ENCODE measurements around the gene CLCF1. TPM values are rescaled to one million over a fixed set of nuclear protein-coding genes. Genes with fewer than 3 reads are reported as not detected.
A peak's percentile ranks its signal among the peaks of the same experiment; 100 is the strongest.

CLCF1 gene
- total and polyA plus RNA-seq, 2 of the 13 experiments (the other 11 are each of a cell fraction or from before 2014, with no cell fraction given), result 0.49 to 0.78 TPM

DNA sequence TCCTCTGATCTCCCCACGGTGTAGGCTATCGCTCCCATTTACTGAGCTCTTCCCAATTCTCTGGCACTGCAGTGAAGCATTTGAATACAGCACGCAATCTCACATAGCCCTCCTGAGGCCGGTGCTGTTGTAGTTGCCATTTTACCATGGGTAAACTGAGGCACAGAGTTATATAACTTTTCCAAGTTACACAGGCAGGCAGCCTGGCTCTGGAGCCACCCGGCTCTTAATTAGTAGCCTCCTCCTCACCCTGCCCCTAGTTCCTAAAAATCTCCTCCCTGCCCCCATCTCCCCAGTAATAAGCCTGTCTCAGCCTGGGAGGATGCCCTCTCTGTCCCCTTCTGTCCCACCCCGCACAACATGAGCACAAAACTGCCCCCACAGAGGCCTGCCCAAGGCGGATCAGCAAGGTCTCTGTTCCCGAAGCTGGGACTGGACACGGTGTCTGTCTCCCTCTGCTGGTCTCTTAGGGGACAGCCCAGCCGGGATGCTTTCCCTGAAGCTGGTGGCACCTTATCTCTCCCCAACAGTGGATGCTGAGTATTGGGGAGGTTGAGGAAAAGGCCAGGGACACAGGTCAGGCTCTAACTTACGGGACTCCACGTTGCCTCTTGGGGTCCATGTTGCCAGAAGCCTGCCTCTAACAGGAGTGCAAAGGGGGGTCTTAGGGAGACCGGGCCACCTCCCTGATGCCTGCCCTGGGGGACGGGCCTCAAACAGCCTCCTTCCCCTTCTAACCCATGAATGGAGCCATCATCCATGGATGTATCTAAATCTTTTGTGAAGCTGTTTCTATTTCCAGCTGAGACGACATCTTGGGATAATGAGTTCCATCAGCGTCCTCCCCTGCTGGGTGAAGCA, 9.1 kb upstream of the CLCF1 start (continued):
- TF ChIP-seq FOSL1 (CRISPR knock-in tag; IDR thresholded peaks at IDR 0.05; ENCODE audit: borderline replicate concordance) (no peak), SPEN (CRISPR knock-in tag; IDR thresholded peaks at IDR 0.05; ENCODE audit: low read depth) (no peak), PHF8 (CRISPR knock-in tag; IDR thresholded peaks at IDR 0.05) (no peak), THAP11 (CRISPR knock-in tag; IDR thresholded peaks at IDR 0.05) (peak; percentile 29; the same call in 1 of the 2 replicates), ZNF274 (CRISPR knock-in tag; IDR thresholded peaks at IDR 0.05) (0 out of 2 replicates have a peak, but pooled peaks have one; percentile 48), TOE1 (CRISPR knock-in tag; IDR thresholded peaks at IDR 0.05) (no peak), BCL6 (CRISPR knock-in tag; IDR thresholded peaks at IDR 0.05) (no peak), ZNF879 (CRISPR knock-in tag; IDR thresholded peaks at IDR 0.05) (no peak), SETDB1 (CRISPR knock-in tag; IDR thresholded peaks at IDR 0.05; ENCODE audit: borderline replicate concordance) (no peak), SIX1 (CRISPR knock-in tag; IDR thresholded peaks at IDR 0.05; ENCODE audit: borderline replicate concordance) (no peak), ZNF552 (CRISPR knock-in tag; IDR thresholded peaks at IDR 0.05; ENCODE audit: borderline replicate concordance) (no peak), ZNF83 (CRISPR knock-in tag; IDR thresholded peaks at IDR 0.05; ENCODE audit: borderline replicate concordance) (no peak), CBX1 (IDR thresholded peaks at IDR 0.05; ENCODE audit: low read depth) (no peak)
- TF ChIP-seq, protein P1, sequence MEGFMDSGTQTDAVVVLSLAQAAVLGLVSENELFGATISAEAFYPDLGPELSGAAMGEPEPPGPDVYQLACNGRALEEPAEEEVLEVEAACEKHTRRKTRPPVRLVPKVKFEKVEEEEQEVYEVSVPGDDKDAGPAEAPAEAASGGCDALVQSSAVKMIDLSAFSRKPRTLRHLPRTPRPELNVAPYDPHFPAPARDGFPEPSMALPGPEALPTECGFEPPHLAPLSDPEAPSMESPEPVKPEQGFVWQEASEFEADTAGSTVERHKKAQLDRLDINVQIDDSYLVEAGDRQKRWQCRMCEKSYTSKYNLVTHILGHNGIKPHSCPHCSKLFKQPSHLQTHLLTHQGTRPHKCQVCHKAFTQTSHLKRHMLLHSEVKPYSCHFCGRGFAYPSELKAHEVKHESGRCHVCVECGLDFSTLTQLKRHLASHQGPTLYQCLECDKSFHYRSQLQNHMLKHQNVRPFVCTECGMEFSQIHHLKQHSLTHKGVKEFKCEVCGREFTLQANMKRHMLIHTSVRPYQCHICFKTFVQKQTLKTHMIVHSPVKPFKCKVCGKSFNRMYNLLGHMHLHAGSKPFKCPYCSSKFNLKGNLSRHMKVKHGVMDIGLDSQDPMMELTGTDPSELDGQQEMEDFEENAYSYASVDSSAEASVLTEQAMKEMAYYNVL (CRISPR knock-in tag; IDR thresholded peaks at IDR 0.05; ENCODE audit: borderline replicate concordance), result no peak
- TF ChIP-seq, protein P2, sequence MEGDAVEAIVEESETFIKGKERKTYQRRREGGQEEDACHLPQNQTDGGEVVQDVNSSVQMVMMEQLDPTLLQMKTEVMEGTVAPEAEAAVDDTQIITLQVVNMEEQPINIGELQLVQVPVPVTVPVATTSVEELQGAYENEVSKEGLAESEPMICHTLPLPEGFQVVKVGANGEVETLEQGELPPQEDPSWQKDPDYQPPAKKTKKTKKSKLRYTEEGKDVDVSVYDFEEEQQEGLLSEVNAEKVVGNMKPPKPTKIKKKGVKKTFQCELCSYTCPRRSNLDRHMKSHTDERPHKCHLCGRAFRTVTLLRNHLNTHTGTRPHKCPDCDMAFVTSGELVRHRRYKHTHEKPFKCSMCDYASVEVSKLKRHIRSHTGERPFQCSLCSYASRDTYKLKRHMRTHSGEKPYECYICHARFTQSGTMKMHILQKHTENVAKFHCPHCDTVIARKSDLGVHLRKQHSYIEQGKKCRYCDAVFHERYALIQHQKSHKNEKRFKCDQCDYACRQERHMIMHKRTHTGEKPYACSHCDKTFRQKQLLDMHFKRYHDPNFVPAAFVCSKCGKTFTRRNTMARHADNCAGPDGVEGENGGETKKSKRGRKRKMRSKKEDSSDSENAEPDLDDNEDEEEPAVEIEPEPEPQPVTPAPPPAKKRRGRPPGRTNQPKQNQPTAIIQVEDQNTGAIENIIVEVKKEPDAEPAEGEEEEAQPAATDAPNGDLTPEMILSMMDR (CRISPR knock-in tag; IDR thresholded peaks at IDR 0.05), result peak; percentile 97
- TF ChIP-seq, protein P3, sequence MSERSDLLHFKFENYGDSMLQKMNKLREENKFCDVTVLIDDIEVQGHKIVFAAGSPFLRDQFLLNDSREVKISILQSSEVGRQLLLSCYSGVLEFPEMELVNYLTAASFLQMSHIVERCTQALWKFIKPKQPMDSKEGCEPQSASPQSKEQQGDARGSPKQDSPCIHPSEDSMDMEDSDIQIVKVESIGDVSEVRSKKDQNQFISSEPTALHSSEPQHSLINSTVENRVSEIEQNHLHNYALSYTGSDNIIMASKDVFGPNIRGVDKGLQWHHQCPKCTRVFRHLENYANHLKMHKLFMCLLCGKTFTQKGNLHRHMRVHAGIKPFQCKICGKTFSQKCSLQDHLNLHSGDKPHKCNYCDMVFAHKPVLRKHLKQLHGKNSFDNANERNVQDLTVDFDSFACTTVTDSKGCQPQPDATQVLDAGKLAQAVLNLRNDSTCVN (CRISPR knock-in tag; IDR thresholded peaks at IDR 0.05; ENCODE audit: borderline replicate concordance), result no peak
- TF ChIP-seq, protein P4, sequence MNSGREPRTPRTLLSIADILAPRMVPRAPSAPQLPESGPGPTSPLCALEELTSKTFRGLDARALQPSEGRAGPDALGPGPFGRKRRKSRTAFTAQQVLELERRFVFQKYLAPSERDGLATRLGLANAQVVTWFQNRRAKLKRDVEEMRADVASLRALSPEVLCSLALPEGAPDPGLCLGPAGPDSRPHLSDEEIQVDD (CRISPR knock-in tag; IDR thresholded peaks at IDR 0.05; ENCODE audit: borderline replicate concordance), result no peak
- TF ChIP-seq, protein P5, sequence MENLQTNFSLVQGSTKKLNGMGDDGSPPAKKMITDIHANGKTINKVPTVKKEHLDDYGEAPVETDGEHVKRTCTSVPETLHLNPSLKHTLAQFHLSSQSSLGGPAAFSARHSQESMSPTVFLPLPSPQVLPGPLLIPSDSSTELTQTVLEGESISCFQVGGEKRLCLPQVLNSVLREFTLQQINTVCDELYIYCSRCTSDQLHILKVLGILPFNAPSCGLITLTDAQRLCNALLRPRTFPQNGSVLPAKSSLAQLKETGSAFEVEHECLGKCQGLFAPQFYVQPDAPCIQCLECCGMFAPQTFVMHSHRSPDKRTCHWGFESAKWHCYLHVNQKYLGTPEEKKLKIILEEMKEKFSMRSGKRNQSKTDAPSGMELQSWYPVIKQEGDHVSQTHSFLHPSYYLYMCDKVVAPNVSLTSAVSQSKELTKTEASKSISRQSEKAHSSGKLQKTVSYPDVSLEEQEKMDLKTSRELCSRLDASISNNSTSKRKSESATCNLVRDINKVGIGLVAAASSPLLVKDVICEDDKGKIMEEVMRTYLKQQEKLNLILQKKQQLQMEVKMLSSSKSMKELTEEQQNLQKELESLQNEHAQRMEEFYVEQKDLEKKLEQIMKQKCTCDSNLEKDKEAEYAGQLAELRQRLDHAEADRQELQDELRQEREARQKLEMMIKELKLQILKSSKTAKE (CRISPR knock-in tag; IDR thresholded peaks at IDR 0.05; ENCODE audit: borderline replicate concordance), result no peak
- TF ChIP-seq, protein P6, sequence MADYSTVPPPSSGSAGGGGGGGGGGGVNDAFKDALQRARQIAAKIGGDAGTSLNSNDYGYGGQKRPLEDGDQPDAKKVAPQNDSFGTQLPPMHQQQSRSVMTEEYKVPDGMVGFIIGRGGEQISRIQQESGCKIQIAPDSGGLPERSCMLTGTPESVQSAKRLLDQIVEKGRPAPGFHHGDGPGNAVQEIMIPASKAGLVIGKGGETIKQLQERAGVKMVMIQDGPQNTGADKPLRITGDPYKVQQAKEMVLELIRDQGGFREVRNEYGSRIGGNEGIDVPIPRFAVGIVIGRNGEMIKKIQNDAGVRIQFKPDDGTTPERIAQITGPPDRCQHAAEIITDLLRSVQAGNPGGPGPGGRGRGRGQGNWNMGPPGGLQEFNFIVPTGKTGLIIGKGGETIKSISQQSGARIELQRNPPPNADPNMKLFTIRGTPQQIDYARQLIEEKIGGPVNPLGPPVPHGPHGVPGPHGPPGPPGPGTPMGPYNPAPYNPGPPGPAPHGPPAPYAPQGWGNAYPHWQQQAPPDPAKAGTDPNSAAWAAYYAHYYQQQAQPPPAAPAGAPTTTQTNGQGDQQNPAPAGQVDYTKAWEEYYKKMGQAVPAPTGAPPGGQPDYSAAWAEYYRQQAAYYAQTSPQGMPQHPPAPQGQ (CRISPR knock-in tag; IDR thresholded peaks at IDR 0.05; ENCODE audit: borderline replicate concordance), result no peak

All from HepG2 (cell line).